Right lobe of liver (tissue), 4 donors: ENCODE data around the gene CDCP2.

Experiments
- CTCF ChIP-seq, 4 donors: fragments of 200-600 bp in 3 of 4; fragments of 450-650 bp in 1 of 4; IDR thresholded peaks; one replicate each; pipeline versions ENCODE4 v1.5.1 to v1.8.0; 2016 to 2022; ENCODE audit warnings: antibody characterized with exemption in 4 of 4, mild to moderate bottlenecking in 2 of 4
- POLR2A ChIP-seq: fragments of 450-650 bp; IDR thresholded peaks from one replicate; pipeline ENCODE4 v1.6.1; 2017; ENCODE audit warnings: antibody characterized with exemption, mild to moderate bottlenecking
- donor health status: DM: no; HTN: no; CAD: no.
- donor health status: DM: no; HTN: no; CAD: no.
- donor health status: DM: no; HTN: yes; CAD: no.

- no peak for TF ChIP-seq CTCF (IDR thresholded peaks at IDR 0.05)
- TF ChIP-seq POLR2A = no peak
These were observed 37.7 kb upstream of the CDCP2 start for GRCh38 chr1:54190526-54190925.
